ENCODE data around the gene TSPEAR.

The TSPEAR gene

DNA sequence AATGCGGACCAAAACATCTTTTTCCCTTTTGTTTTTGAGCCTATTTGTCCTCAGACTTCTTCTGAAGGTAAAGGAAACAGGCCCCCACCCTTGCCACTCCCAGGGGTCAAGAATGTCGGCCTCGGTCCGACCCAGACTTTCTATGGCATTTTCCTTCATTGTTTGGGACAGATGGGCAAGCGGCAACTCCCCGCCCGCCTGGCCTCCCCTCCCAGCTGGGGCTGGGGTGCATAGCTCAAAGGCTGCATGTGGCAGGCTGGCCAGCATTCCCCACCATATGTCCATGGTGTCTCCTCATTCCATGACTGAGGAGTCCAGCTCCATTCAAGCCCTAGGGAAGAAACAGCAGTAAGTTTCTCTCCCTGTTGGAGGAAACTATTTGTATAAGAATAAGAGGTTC lies 29.4 kb upstream of the TSPEAR start:
- no peak for DNase-seq (ENCODE audit: low spot score)

DNA sequence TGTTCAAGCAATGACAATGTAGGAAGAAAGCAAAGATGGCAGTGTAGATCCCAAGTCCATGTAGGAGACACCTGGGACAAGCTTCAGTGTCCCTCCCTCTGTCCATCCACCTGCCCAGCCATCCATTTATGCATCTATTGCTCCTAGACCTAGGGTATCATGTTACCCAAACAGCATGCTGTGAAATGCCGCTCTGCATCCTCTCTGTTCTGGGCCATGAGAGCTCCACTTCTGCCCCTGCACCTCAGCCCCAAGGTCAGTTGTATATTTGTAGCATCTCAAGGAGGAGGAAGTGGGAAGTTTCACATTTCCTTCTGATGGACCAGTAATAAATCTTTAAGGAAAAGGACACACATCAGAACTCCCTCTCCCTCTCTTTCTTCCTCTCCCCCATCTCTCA lies 27.9 kb upstream of the TSPEAR start:
- DNase-seq (ENCODE audit: low spot score), result no peak

DNA sequence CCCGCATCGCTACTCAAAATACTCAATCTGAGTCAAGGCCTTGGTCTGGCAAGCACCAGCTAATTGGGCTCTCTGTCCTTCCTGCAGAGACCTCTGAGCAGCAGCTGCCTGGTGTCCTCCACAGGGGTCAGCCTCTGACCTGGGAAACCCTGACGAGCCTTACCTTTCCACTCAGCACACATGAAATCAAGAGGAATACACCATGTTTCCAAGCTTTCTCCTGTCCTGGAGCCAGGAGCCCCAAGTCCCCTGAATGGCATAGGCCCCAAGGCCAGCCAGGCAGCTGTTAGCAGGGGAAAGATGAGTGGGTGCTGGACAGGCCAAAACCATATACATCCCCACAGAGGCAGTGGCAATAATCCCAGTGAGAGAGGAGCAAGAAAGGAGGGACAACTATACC lies 27.2 kb upstream of the TSPEAR start:
- no peak for DNase-seq (ENCODE audit: low spot score)

DNA sequence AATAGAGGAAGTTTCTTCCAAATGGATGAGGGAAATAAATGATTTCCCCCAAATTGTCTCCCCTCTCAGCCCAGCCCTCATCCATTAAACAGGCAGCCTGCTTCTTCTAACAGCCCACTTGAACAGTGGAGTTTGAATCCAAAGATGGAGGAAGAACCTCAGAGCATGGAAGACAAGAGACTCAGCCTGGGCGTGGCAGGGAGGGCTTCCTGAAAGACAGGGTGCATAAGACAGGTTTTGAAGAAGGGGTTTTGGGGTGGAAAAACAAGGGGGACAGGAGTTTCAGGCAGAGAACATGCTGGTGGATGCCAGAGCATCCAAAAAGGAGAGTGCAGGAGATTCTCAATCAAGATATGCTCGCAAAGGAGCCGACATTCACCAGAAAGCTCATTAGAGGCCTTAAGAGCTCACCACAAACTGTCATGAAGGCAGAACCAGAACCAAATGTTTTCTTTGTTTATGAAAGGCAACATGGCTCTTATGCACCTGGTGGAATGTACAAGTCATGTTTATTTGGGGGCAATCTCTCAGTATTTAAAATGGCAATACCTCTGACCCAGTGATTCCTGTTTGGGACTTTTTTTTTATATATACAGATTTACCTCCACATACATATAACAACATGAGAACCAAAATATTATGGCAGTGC lies 26.5 kb upstream of the TSPEAR start:
- no peak for DNase-seq (ENCODE audit: low spot score)

DNA sequence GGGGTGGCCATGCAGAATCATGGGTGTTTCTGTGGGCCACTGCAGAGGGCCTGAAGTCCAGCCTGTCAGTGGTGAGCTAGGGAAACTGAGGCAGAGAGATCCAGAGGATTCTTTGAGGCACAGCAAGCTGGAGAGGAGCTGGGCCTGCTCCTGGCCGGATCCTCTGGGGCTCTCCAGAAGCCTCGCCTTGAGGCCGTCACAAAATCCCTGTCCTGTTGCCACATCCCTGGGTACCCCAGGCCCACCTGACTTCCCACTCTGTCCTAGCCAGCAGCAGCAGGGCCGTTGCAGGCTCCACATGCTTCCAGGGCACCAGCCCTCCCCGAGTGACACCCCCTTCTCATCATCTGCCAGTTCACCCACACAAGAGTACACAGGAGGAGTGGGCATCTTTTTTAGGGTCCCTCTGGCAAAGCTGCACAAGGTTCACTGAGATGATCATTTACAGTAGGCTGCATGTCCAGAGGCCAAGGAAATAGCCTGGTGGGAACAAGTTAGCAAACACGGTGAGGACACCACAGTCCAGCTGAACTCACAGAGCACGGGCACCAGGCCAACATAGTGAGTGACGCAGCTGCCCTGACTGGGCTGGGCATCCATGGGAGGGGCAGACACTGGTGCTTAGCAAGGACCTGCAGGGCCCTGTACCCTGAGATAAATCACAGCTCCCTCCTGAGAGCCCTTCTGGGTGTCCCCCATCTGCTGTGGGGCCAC lies 25.1 kb upstream of the TSPEAR start:
- no peak for DNase-seq (ENCODE audit: low spot score)

DNA sequence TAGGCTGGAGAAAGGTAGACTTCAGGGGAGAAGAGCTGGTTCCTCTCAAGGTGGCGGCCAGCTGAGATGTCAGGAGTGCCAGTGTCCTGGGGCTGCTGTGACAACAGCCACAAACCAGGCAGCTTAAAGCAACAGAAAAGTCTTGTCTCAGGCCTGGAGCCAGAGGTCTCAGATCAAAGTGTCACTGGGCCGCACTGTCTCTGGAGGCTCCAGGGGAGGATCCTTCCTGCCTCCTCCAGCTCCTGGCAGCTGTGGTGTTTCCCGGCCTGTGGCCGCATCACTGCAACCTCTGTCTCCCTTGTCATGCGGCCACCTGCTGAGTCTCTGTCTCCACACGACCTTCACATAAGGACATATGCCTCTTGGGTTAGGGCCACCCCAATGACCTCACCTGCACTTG lies 24.4 kb upstream of the TSPEAR start:
- no peak for DNase-seq (ENCODE audit: low spot score)

DNA sequence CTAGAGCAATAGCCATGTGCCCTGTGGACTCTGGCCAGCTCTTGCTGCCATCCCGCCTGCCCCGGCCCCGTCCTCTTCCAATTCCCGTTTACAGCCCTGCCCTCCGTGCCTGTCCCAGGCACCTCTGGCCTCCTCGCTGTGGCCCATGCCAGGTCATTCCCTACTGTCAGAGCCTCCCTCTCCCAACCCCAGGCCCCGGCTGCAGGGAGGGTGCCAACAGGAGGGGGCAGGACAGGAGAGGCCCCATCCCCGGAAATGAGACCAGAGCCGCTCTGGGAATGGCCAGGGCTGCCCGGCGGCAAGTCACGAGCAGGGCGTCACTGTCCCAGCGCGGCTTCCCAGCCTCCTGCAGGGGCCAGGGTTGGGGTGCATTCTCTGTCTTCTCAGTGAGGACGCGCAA lies 23.5 kb upstream of the TSPEAR start:
- DNase-seq (ENCODE audit: low spot score), result no peak

DNA sequence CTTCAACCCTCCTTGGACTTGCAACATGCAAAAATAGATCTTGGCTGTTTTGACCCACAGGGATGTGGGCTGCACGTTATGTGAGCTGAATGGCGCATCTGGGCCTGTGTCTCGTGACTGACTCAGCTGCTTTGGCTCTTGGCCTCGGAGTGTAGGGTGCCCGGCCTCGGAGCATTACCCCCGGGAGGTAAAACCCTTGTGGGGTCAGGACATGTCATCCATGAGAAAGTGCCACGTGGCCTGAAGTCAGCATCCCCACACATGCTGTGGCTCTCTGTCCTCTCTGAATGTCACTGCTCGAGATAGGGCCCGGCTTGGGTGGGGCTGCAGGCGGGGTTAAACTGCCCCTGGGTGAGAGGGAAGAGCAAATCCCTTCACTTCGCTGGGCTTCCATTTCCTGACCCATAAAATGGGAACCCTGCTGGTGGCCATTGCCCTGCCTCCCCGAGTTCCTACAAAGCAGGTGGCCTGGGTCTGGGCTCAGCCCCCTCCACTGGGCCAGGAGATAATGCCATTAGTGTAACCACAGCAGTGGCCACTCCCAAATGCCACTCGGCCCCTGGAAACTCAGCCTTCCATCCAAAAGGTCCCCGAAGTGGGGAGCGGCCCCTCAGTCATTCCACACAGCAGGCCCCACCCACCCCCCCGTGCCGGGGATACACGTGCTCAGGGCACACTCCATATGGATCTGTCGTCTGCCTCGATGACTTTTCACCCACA lies 22.8 kb upstream of the TSPEAR start:
- DNase-seq (ENCODE audit: low spot score), result no peak

DNA sequence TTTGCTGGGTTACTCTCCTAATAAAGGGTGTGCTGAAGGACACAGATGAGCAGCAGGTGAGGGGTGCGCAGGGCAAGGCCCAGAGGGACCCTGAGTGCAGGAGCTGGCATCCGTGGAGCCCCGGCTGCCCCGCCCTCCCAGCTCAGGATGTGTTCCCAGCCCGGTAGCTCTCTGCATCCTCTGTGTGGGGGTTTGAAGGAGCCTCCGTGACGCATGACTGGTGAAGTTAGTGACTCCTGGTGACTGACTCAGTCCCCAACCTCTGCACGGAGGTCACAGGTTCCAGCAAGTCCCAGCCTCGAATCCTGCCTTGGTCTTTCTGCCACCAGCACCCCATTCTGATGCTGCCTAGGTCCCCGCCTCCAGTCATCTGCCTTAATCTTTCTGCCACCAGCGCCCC lies 21.6 kb upstream of the TSPEAR start:
- DNase-seq (ENCODE audit: low spot score), result no peak

DNA sequence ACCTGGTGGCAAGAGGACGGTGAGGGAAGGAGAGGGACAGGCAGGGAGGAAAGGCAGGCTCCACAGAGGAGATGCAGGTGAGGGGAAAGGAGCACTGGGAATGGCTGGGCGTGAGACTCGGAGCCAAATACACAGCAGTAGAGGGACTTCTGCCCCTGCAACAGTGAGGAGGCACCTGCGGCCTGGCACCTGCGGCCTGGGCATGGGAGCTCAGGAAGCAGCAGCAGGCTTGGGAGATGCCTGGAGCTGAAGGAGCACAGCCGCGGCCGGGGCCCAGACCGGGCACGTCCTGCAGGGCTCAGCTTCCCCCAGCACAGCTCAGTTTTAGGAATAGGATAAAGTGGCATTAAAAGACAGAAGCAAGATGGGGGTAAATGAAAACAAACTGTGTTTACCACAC lies 20.9 kb upstream of the TSPEAR start:
- DNase-seq (ENCODE audit: low spot score), result no peak

DNA sequence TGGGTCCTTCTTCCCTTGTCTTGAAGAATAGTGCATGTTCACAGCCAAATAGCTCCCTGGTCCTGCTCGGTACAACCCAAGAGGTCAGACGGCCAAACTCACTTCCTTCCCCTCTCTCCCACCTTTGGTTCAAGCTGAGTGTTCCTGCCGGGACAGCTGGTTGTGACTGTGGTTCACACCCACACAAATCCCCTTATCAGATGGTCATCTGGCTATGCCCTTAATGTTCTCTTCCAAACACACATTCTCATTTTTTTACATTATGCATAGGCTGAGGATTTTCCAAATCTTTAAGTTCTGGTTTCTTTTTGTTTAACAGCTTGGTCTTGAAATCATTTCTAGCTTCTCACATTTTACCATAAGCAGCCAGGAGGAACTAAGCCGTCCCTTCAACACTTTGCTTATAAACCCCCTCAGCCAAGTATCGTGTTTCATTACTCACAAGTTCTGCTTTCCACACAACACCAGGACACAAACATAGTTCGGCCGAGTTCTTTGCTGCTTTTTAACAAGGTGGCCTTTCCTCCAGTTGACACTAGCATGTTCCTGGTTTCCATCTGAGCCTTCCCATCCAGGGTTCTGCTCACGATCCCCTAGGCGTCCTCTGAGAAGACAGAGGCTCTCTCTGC lies 19.7 kb upstream of the TSPEAR start:
- DNase-seq (ENCODE audit: low spot score), result no peak

DNA sequence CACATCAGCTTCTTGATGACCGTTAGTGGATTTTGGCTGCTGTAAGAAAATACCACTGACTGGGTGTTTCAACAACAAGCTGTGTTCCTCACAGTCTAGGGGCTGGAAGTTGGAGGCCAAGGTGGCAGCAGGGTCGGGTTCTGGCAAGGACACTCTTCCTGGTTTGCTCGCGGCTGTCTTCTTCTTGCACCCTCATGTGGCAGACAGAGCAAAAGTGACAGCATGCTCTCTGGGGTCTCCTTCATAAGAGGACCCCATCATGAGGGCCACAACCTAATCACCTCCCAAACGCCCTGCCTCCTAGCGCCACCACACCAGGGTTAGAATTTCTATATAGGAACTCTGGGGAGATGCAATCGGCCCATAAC lies 18.6 kb upstream of the TSPEAR start:
- DNase-seq (ENCODE audit: low spot score), result no peak

DNA sequence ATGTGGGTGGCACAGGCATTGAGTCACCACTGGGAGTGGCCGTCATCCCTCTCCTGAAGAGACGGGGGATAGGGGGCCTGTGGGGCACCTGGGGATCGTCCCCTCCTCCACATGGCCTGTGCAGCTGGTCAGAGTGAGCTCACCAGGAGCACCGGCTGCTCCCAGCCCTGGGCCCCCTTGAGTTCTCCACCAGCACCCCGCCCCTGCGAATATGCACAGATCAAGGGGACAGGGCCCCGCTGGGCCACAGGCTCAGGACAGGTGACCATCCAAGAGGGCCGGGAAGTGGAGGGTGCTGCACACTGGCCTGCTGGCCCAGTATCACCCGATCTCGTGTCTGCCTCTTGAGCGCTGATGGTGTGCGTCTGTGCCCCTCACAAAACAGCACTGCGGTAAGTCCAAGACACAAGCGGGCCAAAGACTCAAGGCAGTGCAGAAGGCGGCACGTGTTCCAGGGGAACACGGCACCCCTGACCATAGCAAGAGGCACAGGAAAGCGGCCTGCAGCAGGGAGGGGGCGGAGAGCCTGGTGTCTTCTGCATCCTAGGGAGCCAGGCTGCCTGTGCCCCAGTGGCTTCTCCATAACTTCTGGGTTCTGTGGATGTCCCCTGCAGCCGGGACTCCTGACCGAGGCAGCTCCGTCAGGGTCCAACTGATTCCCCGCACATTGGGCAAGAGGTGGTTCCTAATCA lies 18.1 kb upstream of the TSPEAR start:
- no peak for DNase-seq (ENCODE audit: low spot score)

DNA sequence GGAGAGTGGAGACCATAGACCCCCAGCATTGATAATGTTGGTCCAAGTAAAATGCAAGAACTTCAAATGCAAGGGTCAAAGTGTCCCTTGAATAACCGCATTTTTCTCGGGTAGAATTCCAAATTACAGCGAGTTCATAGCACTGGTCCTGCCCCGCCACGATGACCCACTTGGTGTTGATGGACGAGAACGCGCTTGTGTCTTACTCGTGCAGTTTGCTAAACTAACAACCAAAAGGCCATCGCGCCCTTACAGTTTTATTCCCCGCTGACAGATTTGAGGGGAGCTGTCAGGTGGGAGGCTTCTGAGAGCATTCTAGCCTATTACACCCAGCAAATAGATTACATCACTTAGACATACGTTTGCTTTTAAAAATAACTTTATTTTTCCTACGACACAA lies 17.3 kb upstream of the TSPEAR start:
- no peak for DNase-seq (ENCODE audit: low spot score)

DNA sequence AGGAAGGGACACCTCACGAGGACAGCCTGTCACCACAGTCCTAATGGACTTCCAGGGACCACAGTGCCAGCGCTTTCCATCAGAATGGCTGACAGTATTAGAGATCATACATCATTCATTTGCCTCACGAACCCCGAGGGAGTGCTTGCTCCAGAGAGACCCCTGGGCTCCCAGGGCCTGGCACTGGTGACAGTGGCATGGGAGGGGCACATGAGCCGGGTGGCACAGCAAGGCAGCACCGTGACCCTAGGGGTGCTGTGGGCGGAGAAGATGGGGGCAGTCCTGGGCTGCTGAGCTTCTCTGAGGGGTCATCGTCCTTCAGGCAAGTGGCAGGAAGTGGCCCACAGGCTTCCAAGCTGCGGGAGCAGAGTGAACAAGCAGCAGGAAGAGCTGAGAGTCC lies 16.4 kb upstream of the TSPEAR start:
- no peak for DNase-seq (ENCODE audit: low spot score)

DNA sequence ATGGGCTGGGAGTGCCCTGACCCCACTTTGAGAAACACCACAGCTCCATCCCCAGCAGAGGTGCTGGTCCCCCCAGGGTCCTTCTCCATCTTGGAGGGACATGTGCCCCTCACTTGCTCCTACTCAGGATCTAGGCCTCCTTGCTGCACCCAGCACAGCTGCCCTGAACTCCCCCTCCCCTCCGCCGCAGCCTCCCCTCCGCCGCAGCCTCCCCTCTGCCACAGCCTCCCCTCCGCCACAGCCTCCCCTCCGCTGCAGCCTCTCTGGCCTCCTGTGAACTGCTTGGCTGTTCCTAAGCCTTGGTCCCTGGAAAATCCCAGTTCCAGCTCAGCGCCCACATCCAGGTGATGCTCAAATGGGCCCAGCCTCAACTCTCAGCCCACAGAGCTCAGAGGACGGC lies 15.9 kb upstream of the TSPEAR start:
- no peak for DNase-seq (ENCODE audit: low spot score)

DNA sequence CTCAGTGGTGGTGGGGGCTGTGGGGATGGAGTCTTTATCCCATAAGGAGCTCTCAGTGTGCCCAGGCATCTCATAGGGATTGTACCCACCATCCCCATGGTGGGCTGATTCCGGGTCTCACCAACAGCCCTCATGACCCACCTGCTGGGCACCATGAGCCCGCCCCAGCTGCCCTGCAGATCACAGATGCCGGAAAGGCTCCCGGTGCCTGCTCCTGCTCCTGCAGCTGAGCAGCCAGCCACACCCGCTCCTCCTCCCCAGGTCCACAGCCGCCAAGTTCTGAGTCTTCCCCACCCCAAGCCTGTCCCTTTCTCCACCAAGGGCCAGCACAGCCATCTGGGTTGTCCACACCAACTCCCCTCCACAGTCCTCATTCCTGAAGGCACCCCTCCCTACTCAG lies 15.5 kb upstream of the TSPEAR start:
- DNase-seq (ENCODE audit: low spot score), result no peak

DNA sequence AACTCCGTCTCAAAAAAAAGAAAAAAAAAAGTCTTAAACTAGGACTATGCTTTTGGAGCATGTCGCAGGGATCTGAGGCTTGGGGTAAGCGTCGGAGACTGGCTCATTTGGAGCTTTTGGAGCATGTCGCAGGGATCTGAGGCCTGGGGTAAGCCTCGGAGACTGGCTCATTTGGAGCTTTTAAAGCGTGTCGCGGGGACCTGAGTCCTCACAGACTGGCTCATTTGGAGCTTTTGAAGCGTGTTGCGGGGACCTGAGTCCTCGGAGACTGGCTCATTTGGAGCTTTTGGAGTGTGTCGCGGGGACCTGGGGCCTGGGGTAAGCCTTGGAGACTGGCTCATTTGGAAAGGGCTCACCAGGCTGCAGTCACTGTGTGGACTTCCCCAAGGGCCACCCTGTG lies 13.6 kb upstream of the TSPEAR start:
- no peak for DNase-seq (ENCODE audit: low spot score)

DNA sequence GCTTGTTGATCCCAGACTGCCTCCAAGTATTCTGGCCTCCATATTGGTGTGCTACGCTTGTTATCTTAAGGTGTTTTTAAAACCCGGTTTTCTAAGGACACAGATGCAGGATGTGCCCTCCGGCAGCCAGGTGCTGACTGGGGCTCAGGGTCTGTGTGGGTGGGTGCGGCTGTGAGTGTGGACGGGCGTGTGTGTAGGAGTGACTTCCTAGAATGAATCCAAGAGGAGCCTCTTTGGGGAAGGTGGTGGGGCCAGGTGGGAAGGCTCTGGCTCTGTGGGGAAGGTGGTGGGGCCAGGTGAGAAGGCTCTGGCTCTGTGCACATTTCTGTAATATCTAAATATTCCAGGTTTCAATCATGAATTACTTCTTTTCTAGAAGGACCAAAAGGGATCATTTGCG lies 12.8 kb upstream of the TSPEAR start:
- no peak for DNase-seq (ENCODE audit: low spot score)

DNA sequence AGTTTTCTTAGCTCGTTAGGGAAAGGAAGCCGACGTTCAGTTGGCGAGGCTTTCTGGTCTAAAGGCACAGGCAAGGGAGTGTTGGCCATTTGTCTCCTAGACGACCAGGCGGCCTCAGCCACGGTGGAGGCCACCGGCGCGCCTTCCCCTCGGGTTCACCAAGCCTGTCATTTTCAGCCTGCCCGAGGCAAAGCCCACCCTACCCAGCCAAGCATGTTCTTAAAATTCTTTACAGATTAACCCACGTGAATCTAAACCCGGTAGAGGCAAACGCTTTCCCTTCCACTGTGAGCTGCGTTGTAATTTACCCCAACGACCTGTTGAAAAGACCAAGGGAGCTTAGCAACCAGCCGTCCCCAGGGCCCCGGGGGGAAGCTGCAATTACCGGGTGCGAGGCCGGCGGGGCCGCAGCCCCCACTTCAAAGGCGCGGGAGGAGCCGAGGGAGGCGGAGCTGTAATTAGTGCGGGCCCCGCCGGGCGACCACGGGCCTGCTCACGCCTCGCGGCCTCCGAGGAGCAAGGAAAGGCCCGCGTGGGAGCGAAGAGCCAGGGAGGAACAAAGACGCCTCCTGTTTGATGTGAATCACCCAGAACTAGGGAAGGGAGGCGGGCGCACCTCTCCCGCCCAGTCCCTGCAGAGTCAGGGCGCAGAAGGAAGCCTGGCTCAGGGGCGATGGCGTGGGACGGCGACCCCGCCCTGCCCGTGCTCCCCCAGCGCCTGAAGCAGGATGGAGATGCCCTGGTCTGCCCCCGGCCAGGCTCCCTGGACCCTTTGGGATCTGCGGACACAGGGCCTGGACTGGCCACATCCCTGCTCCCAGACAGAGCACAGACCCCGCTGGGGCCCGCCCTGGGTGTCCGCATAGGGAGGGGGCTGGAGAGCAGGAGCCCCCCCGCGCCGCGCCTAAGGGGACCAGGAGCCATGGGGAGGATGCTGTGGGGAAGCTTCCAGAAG lies 12.1 kb upstream of the TSPEAR start:
- no peak for DNase-seq (ENCODE audit: low spot score)

DNA sequence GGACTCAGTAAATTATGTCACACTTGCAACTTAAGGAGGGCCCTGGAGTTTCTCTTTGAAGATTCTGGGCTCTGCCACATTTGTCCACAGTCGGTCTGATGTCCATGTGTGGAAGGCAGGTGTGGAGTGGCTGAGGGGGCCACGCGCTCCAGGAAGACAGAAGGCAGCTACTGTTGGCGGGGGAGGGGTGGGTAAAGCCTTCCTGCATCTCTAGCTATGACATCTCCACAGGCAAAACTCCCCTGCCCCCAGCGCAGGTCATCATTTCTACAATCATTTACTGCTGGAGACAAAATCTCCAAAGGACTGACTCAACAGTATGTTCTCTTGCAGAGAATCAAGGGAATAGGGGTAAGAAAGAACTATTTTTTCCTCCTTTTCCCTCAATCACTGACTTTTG lies 11.4 kb upstream of the TSPEAR start:
- no peak for DNase-seq (ENCODE audit: low spot score)

All from CD4-positive, alpha-beta T cell treated with Interleukin-6 at 100 ng/mL for 8 hours (primary cell).